Embryonic facial prominence (tissue), 1 donor: ENCODE results near the gene ITGB1.
"Not testable (repeated sequence)": the region's sequence is repeated elsewhere in the genome, so short reads cannot be mapped to it uniquely, and the experiment has no call there.

ENCODE experiments used
- DNase-seq: peaks from one replicate; pipeline ENCODE4 v3.0.0-alpha.2; 2016; ENCODE audit errors: extremely low spot score

The ITGB1 gene

DNA sequence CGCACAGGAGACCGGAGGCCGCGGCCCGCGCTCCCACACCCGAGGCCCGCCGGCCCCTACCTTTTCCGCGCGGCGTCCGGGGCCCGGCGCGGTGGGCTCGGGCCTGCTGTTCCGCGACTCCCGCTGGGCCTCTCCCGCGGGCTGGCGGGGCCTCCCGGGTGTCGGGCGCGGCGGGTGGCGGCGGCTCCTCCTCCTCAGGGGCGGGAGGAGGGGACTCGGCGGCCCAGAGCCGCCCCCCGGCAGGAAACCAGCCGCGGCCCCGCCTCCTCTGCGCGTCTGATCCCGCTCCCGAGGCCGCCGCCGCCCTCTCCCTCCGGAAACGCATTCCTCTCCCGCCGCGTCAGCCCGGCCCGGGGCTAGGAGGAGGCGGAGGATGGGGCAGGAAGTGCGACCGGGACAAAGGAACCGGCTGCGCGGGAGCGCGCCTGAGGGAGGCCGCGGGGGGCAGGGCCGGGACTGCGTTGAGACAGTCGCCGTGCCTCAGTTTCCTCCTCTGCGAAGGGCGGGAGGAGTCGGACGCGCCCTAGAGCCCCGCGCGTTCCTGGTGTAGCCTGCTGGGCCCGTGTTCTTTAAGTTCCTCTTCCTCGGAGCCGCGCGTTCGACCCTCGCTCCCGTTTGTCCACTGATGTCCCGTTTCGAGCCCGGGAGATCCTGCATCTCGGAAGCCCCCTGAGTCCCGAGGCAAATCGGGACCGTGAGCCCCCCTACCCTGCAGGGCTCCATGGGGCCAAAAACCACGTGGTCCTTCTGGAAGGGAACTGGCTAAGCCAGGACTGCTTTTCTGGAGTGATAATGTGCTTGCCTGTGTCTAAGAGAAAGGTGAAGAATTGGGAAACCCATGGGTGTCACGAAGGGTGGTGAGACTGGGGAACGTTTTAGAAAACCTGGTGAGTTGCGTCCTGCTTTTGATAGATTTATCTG, at the start of gene ITGB1:
ITGB1 (minus strand) TSS at position 146 of the 921 bp plus-strand sequence. CDS start 22,672 bp downstream, outside the sequence.
- peak; percentile 92 for DNase-seq

DNA sequence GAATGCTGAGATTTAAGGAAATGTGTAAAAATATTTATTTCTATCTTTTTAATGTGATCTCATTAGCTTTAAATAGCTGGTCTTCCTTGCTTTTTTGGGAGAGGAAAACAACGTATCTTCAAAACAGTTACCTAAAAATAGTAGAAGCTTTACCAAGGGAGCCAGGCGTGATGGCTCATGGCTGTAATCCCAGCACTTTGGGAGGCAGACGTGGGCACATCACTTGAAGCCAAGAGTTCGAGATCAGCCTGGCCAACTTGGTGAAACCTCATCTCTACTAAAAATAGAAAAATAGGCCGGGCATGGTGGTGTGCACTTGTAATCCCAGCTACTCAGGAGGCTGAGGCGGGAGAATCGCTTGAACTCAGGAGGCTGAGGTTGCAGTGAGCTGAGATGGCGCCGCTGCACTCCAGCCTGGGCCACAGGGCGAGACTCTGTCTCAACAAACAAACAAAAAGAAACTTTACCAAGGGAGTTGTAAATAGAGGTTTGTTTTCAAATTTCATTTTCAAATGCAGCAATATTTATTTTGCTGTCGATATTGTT, 48.4 kb upstream of the ITGB1 start:
- no peak for DNase-seq

DNA sequence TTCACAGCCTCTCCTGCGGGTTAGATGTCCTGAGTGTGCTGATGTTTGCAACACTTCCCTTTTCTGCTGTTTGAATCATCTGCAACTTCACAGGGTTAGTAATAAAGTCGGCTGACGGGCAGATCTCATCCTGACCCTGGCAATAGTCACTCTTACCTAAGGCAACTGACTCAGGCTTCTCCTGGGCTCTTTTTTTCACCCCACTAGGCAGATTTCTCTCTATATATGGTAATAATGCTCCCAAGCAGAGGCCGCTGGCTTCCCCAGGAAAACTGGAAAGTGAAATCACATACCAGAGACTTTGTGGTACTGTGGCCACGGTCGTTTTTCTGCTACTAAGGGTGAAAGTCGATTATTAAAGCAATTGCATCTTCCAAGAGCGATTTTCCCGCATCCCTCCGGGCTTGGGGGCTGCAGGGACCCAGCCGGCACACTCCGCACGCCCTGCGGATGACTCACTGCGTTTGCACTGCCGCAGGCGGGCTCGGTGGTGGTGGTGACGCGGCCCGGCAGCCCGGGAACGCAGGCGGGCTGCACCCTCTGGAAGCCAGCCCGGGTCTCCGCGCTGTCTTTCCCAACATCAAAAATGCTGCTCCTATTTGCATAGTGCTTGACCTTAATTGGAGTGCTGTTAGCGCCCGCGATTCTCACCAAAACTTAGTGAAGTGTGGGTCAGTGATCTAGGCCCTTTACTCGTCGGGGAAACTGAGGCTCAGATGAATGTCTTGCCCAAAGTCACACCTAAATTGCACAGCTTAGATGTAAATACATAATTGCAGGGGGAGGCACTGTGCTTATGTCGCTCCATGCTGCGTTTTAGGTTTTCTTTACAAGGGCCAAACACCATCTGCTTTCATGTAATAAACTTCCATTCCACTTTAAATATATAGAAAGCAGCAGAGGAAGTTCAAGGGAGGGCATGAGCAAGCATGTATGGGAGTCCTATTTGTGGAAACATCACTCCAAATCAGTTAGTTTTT, 47.6 kb upstream of the ITGB1 start:
- no peak for DNase-seq

DNA sequence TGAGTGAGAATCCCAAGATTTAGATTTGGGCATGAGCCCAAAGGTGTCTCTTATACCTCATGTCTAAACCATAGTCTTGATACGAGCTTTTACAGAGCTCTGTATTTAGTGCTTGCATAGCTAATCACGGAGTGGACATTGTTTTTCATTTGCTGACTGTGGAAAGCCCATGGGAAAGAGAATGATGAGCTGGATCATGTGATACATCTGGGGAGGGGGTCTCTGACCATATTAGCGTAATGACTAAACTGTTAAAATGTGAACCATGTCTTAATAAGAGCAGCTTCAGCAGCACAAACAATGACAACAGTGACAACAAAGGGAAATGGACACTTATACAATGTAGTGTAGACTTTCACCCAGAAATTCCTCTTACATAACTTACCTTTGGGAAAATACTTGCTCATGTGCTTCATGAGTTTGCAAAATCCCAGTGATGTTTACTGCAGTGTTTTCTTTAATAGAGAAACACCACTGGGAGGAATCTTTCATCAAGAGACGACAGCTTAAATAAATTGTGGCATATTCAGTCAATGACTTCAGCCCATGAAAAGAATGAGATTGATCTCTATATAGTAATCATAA, 44.0 kb upstream of the ITGB1 start:
- no peak for DNase-seq

DNA sequence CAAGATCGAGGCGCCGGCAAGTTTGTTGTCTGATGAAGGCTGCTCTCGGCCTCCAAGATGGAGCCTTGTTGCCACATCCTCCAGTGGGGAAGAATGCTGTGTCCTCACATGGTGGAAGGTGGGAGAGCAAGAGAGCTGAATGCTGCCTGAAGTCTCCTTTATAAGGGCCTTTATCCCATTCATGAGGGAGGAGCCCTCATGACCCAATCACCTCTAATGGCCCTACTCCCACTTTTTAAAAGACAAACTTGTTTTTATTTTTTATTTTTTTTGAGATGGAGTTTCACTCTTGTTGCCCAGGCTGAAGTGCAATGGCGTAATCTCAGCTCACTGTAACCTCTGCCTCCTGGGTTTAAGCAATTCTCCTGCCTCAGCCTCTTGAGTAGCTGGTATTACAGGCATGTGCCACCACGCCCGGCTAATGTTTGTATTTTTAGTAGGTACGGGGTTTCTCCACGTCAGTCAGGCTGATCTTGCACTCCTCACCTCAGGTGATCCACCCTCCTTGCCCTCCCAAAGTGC, 40.1 kb upstream of the ITGB1 start:
- DNase-seq, result not testable (repeated sequence)

DNA sequence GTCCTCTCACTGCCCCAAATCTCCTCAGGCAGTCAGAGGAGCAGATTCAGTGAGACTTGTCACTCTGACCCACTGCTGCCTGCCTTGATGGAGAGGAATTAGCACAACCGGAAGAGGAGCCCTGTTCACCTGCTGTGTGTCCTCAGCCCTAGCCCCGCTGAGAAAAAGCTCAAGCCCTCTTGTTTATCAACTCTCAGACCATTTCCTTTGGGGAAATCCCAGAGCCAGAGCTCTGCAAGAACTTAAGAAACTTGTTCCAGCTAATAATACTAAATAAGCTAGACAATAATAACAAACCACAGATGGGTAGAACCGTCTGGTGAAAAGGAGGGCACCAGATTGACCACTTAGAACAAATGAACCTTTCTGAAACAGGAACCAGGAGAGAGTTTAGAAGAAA, 37.7 kb upstream of the ITGB1 start:
- no peak for DNase-seq

DNA sequence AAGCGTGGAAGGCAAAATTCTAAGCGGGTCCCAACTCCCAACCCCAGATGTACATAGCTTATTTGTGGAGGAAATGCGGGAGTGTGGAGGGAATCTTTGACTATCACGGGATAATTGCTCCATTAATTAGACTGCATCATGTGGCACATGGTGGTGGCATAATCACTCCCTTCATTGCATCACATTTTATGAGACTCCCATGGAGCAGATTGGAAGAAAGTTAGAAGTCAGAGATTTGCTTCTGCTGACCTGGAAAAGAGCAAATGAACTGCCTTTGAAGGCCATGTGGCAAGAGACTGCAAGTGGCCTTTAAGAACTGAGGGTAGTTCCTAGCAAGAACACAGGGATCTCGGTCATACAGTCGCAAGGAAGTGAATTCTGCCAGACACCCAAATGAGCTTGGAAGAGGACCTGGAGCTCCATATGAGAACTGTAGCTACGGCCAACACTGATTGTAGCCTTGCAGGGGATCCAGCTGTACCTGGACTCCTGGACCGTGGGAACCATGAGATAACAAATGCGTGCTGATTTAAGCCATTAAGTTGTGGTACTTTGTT, 37.1 kb upstream of the ITGB1 start:
- no peak for DNase-seq

DNA sequence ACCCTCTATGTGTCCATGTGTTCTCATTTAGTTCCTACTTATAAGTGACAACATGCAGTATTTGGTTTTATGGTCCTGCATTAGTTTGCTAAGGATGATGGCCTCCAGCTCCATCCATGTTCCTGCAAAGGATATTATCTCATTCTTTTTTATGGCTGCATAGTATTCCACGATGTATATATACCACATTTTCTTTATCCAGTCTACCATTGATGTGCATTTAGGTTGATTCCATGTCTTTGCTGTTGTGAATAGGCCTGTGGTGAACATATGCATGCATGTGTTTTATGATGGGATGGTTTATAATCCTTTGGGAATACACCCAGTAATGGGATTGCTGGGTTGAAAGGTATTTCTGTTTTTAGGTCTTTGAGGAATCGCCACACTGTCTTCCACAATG, 36.6 kb upstream of the ITGB1 start:
- DNase-seq, result not testable (repeated sequence)

DNA sequence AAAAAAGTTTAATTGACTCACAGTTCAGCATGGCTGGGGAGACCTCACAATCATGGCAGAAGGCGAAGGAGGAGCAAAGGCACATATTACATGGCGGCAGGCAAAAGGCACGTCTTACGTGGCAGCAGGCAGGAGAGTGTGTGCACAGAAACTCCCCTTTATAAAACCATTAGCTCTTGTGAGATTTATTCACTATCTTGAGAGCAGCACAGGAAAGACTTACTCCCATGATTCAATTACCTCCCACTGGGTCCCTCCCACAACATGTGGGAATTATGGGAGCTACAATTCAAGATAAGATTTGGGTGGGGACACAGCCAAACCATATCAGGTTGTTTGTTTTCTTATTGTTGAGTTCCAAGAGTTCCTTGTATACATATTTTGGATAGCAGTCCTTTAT, 34.3 kb upstream of the ITGB1 start:
- not testable (repeated sequence) for DNase-seq

DNA sequence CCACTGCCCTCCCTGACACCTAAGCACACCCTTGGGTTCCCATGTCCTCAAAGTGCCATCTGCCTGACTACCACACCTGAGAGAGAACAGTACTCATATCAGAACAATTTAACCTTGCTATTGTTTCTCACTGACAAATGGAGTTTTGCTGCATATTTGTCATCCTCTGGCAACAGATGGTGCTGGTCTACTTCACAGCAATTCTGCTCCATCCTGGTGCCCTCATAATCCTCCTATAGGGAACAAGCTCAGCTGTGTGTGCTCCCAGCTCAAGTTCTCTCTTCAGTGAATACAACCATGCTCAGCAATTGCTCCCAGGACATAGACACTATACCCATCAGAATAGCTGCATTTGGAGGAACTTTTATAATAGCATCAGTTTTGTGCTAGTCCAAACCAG, 32.8 kb upstream of the ITGB1 start:
- no peak for DNase-seq

DNA sequence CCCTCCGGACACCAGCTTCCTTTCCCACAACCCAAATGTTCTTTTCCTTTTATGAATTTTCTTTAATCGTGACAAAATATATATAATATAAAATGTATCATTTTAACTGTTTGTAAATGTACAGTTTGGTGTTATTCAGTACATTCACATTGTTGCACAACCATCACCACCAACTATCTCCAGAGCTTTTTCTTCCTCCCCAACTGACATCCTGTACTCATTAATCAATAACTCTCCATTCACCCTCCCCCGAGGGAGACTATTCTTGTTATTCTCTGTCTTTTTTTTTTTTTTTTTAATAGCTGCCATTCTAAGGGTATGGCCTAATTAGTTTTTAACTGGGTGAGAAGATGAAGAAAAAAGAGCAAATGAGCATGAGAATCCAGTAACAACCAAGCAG, 30.6 kb upstream of the ITGB1 start:
- no peak for DNase-seq

DNA sequence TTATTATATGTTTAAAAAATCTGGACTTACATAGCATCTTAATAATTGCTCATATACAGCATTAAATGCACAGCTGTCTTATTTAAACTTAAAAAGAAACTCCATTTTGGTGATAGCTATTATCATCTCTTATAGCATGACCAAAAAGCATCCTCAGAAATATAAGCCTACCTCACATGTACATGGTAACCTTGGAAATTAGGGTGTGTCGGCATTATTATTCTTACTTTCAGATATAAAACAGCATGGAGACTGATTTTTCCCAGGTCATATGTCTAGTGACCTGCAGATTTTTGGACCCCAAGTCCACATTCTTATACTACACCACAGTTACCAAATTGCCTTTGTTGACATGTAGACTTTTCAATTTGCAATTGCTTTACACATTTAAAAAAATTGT, 29.1 kb upstream of the ITGB1 start:
- DNase-seq, result no peak

DNA sequence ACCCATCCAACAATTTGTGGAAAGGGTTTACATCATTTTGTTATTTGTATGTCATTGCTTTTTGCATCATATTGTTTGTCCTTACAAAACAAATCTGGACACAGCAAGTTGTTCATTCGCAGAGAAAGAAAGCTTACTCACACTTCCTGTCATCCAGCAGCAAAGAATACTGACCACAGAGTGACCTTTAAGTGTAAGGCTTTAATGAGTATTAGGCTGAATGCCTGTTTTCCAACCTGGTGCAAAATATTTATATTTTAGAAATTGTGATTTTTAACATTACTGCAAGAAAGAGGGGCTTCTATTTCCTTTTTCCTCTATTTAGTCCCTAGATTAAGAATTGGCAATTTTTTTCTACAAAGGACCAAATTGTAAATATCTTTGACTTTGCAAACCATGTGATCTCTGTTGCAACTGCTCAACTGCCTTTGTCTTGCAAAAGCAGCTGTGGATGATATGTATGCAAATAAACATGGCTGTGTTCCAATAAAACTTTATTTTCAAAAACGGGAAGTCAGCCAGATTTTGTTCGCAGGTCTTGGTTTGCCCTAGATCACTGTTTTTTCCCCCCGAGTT, 27.8 kb upstream of the ITGB1 start:
- DNase-seq, result no peak

DNA sequence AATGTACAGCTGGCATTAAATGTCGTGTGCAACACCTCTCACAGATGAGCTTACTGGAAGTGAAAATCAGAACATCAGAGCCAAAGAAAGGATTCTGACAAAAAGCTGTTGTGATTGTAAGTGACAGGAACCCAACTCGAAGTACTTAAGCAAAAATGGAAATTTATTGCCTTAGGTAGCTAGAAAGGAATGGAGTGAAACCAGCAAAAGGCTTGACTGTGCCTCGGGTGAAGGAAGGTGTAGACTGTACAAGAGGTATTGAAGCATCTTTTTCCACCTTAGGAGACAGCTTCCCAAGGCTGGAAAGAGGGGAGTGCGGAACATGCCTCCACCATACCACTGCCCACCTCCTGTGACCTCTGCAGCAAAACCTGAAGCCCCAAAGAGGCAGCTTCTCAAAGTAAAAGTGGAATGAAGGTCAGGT, 27.3 kb upstream of the ITGB1 start:
- DNase-seq, result no peak

DNA sequence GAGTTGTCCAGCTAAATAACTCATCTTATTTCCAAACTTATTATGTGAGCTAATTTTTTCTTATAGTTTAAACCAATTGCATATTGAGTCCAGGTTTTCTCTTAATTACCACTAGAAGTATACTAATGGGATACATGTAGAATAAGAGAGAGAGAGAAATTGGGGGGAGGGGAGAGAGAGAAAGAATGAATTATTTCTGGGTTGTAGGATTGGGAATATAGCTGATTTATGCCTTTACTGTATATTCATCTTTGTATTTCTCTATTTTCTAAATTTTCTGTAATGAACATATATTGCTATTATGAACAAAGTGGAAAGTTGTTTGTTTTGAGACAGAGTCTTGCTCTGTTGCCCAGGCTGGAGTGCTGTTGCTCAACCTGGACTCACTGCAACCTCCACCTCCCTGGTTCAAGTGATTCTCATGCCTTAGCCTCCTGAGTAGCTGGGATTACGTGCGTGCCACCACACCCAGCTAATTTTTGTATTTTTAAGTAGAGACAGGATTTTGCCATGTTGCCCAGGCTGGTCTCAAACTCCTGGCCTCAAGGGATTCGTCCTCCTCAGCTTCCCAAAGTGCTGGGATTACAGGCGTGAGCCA, 26.1 kb upstream of the ITGB1 start:
- no peak for DNase-seq

DNA sequence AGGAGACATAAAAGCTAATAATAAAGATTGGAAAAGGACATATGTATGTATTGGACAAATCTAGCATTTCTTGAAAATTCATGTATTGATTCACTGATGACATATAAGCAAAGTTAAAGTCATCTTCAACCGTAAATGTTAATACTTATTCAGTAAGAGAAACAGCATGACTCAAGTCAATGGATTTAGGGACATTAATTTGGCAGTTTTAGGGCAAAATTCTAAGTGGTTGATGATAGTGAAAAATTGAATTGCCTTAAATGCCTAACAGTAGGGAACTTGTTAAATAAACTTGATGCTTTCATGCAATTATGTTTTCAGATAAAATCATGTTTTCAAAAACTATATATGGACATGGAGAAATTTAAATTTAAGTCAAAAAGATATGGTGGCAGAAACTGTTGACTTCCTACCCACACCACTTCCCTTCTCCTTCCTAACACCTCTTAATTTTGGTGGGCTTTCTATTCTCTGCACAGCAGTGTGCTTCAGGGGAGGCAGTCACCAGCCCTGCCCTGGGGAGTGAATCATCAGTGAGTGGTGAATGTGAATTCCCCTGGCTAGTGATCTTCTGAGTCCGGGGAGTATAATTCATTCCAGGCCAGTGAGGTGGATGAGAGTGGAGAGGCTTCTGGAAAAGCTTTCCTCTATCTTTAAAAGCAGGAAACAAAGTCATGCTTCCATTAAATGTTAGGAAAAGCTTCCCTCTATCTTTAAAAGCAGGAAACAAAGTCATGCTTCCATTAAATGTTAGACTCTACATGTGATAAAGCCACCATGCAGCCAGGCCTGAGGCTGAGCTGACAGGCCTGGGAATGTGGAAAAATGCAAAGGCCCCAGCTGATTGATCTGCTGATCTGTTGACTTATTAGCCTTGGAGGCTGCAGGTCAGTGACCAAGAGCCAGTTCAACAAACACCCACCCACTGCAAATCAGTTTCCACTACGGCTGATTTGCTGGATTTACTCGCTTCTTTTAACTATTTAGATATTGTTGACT, 25.2 kb upstream of the ITGB1 start:
- no peak for DNase-seq

DNA sequence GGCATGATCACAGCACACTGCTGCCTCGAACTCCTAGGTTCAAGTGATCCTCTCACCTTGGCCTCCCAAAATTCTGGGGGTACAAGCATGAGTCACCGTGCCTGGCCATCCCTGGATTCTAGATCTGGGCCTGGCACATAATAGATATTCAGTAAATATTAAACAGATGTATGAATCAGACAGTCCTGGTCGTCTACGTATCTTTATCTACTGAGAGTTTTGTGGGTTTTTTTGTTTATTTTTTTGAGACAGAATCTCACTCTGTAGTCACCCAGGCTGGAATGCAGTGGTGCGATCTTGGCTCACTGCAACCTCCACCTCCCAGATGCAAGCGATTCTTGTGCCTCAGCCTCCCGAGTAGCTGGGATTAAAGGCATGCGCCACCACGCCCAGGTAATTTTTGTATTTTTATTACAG, 24.3 kb upstream of the ITGB1 start:
- no peak for DNase-seq

DNA sequence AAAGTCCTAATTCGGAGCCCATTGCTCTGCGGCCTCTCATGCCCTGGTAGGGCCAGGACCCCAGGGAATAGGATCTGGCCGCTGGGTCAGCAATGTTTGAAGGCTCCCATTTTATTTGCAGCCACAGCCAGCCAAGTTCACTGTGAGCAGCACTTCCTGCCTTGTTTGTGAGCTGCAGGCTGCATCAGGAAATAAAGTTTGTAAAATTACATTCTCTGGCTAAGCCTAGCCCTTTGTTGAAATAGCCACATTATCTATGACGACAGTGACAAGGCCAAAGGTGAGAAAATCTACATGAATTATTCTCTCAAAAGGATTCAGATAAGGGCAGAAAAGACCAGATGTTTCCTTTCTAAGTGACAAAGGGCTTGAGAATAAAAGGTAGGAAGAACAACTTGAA, 23.7 kb upstream of the ITGB1 start:
- DNase-seq, result no peak
